Activated gamma-delta T cell (primary cell): Measurements from ENCODE around the gene ABCC1.

Experiments
- DNase-seq: peaks from one replicate; lab custom pipeline; 2025; lab: John Stamatoyannopoulos, UW

Gene ABCC1

DNA sequence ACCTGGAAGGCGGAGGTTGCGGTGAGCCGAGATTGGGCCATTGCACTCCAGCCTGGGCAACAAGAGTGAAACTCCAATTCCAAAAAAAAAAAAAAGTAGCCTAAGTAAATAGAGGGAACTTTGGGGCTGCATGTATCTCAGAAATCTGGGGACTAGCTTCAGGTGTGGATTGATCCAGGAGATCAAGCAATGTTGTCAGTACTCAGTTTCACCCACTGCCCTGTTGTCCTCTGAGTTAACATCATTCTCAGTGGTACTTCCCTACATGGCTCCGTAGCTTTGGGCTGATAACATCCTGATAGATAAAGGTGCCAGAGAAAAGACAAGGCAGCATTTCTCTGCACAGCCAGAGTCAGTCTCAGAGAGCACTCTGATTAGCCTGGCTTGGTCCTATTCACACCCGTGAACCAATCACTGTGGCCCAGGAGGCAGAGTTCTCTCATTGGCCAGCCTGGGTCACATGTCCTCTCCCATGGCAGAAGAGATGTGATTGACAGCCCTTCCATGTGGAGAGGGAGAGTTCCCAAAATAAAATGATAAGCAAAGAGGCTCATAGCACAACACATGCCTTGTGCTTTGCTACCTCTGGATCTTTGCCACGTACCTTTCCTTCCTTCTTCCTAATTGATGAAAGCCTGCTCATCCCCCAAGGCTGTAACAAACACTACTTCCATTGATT, 99.6 kb downstream of the ABCC1 start:
- DNase-seq: no peak

DNA sequence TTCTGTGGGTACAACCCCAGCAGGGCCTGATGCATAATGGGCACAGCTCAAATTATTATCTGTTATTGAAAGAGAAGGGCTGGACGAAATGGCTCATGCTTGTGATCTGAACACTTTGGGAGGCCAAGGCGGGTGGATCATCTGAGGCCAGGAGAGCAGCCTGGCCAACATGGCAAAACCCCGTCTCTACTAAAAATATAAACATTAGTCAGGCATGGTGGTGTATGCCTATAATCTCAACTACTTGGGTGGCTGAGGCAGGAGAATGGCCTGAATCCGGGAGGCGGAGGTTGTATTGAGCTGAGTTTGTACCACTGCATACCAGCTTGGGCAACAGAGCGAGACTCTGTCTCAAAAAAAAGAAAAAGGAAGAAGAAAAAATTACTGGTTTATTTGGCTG, 100.7 kb downstream of the ABCC1 start:
- no peak for DNase-seq

DNA sequence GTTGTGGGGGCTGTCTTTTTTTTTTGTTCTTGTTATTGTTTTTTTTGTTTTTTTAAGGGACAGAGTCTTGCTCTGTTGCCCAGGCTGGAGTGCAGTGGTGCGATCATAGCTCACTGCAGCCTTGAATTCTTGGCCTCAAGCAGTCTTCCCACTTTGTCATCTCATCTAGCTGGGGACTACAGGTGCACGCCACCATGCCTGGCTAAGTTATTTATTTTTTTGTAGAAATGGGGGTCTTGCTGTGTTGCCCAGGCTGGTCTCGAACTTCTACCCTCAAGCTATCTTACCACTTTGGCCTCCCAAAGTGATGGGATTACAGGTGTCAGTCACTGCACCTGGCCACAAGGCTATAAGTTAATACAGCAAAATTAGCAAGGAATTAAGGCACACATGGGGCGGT, 101.7 kb downstream of the ABCC1 start:
- DNase-seq: no peak

DNA sequence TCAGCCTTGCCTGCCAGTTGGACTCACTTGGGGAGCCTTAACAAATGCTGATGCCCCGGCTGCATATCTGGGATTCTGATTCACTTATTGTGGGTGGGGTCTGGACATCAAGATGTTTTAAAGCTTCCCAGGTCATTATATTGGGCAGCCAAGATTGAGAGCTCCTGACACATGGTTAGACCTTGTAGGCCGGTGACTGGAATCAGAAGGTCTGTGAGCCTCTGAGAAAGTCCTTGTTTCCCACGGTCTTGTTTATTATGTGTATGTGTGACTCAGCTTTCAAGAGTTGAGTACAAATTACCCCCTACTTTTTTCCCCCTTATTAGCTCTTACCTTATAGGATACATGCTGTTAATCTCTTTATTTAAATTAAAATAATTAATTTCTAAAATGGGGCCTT, 103.5 kb downstream of the ABCC1 start:
- DNase-seq: no peak

DNA sequence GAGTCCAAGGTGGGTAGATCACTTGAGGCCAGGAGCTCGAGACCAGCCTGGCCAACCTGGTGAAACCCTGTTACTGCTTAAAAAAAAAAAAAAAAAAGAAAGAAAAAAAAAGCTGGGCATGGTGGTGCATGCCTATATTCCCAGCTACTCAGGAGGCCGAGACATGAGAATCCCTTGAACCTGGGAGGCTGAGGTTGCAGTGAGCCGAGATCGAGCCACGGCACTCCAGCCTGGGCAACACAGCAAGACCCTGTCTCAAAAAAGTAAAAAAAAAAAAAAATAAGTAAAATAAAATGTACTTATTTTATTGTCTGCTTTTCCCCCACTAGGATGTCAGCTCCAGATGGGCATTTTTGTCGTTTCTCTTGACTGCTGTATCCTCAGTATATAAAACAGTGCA, 107.7 kb downstream of the ABCC1 start:
- DNase-seq: no peak

DNA sequence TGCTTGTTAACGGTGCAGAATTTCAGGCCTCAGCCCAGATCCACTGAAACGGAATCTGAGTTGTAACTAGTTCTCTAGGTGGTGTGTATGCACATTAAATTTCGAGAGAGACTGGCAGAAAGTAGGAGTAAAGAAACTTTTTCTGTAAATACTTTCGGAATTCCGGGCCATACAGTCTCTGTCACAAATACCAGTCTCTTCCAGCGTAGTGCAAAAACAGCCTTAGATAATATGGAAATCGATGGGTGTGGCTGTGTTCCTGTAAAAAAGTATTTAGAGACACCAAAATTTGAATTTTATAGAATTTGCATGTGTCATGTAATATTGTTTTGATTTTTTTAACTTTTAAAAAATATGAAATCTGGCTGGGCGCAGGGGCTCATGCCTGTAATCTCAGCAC, 109.7 kb downstream of the ABCC1 start:
- no peak for DNase-seq

DNA sequence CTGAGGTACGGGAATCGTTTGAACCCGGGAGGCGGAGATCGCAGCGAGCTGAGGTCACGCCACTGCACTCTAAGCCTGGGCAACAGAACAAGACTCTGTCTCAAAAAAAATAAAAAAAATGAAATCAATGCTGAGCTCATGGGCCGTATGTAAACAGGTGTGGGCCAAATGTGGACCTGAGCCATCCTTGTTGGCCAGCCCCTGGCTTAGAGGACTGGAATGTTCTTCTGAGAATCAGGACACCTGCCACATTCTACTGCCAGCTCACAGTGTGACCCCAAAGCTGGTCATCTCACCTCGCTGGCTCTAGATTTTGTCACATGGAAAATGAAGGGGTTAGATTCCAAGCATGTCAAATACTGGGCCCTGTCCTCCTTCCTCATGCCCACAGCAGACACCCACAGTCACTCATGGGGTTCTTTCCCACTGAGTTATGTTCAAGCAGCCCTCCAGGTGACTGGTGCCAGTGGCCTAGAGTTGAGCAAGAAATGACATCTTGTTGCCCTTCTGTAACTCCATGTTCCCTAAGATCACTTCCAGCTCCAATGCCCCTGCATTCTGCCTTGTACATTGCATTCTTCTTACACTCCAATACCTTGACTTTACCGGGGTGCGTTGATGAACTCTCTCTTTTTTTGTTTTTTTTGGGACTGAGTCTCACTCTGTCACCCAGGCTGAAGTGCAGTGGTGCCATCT, 110.6 kb downstream of the ABCC1 start:
- no peak for DNase-seq

DNA sequence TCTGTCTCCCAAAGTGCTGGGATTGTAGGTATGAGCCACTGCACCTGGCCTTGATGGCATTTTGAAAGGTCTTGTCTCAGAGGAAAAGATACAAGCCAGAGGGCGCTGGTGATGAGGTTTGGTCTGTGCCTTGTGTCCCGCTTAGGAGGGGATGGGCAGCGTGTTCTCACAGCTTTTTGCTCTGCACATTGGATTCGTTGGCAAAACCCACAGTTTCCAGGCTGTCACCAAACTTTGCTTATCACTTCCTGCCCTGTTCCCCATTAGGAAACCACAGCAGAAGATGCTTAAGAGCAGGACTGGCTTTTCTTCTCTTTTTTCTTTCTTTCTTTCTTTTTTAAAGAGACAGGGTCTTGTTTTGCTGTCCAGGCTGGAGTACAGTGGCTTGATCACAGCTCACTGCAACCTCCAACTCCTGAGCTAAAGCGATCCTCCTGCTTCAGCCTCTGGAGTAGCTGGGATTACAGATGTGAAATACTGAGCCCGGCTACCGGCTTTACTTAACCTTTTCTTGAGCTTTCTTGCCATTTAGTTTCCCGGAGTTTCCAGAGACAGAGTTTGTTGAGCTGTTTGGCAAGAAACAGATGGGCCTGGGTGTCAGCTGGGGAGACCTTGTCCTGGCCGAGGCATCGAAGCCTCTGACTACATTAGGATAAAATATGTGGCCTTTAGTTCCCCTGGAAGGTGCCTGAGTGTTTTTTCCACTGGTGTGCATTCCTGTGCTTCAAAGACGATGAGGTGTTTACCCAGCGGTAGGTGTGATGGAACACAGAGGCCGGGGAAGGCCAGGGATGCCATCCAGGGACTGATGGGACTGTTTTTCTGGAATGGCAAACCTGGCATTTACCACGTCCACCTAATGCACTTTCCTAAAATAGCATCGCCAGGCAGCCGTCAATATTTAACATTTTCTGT, 112.9 kb downstream of the ABCC1 start:
- no peak for DNase-seq

DNA sequence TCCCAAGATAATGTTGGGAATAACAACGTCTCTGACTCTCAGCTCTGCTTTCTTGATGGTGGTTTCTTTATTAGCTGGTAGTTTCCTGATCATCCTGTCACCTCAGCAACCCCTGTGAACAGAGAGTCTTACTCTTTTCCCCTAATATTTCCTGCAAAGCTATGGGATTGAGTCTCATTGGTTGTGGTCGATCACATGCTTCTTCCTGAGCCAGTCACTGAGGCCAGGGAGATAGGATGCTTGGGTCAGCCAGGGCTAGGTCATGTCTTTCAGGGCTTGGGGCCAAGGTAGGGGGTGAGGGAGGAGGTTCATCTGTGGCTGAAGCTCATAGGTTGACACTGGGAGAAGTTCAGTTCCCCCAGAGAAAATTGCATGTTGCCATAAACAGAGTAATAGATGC, 114.3 kb downstream of the ABCC1 start:
- DNase-seq: no peak

DNA sequence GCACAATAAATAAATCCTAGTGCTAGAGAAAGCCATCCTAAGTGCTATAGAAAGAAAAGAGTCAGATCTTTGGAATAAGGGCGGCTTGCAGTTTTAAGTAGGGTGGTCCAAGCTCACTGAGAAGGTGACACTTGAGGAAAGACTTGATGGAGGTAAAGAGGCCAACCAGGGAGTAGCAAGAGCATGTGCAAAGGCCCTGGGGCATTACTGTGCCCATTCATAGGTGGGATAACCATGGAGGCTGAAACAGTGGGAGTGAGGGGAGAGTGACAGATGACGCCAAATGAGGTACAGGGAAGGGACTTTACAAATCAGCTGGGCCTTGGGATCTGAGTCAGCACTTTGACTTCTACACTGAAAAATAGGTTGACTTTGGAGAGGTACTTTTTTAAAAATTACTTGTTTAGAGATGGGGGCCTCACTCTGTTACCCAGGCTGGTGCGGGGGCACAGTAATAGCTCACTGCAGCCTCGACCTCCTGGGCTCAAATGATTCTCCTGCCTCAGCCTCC, 115.5 kb downstream of the ABCC1 start:
- DNase-seq: no peak

DNA sequence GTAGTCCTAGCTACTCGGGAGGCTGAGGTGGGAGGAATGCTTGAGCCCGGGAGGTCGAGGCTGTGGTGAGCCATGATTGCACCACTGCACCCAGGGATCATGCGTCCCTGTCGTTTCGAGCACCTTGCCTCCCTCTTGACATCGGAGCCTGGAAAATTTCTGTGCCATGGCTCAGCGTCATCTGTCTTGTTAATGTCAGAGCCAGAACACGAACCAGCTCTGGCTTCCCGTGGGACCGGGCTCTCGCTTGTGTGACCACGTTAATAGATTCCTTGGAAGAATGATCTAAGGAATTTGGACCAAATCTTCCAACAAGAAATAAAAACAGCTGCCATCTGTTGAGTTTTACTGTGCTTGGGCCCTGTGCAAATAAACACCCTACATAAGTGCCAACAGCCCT, 117.7 kb downstream of the ABCC1 start:
- no peak for DNase-seq

DNA sequence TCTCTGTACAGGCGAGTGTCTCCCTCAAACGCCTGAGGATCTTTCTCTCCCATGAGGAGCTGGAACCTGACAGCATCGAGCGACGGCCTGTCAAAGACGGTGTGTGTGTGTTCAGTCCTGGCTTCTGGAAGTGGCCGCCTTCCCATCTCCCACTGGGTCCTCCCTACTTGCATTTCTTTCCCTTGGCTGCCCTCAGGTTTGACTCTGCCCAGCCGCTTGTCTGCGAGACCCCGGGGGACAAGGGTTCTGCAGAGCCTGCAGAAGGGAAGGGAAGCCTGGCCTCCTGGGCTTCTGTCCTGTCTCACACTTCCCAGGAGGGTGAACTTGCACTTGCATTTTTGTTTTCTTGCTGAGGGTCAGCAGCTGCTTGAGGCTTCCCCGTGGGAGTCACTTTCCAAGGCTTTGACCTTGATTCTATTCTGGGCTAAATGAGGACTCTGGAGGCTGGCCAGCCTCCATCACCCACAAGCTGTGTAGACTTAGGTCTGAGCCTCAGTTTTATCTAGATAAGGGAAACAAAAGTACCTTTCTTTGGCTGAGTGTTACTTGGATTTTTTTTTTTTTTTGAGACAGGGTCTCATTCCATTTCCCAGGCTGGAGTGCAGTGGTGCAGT, 122.3 kb downstream of the ABCC1 start:
- DNase-seq: no peak

DNA sequence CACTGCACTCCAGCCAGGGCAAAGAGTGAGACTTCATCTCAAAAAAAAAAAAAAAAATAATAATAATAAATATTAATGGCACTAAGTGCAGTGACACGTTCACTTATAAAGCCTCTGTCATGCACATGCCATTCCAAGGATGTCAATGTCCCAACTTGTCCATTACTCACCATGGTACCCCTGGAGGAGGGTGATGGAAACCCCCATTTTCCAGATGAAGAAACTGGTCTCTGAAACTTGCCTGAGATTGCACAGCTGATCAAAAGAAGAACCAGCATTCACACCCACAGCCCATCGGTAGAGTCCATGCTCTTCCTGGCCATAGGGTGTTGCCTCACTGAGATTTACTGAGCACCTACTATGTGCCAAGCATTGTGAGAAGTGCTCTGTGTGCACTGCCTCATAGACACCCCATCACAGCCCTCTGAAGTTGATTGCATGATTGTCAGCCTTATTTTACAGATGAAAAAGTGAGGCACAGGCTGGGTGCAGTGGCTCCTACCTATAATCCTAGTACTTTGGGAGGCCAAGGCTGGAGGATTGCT, 123.7 kb downstream of the ABCC1 start:
- no peak for DNase-seq

DNA sequence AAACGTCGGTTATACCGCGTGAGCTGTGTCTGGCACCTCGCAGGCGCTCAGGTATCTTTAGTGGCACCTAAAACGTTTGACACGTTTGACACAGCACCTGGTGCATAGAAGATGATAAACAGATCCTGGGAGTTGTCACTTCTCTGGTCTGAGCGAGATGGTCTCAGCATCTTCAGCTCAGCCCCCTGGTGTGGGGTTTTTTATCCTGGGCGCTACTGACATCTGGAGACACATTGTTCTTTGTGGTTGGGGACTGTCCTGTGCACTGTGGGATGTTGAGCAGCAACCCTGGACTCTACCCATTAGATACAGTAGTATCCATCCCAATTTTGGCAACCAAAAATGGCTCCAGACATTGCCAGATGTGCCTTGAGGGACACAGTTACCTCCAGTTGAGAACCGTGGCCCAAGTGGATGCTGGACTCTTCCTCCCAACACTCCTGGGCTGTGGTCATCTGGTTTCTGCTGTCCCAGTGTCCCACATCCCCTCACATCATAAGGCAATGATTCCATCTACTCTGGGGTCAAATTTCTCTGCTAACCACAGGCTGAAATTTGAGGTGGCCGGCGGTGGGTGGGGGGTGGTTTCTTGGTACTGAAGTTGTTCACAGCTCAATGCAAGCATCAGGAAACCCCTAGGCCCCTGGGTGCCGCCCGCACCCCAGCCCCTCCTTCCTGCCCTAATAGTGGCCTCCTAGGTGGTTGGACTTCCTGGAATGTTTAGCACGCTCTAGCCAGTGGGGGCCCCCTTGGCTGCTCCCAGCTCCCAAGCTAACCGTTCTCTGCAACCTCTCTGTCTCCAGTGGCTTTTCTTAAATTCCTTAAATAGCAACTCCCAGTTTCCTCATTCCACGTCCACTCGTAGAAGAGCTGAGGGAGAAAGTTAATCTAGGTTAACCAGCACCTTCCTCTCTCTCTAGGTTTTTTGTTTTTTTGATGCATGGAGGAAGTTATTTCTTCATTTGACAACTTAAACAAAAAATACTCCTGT, 124.8 kb downstream of the ABCC1 start:
- no peak for DNase-seq

DNA sequence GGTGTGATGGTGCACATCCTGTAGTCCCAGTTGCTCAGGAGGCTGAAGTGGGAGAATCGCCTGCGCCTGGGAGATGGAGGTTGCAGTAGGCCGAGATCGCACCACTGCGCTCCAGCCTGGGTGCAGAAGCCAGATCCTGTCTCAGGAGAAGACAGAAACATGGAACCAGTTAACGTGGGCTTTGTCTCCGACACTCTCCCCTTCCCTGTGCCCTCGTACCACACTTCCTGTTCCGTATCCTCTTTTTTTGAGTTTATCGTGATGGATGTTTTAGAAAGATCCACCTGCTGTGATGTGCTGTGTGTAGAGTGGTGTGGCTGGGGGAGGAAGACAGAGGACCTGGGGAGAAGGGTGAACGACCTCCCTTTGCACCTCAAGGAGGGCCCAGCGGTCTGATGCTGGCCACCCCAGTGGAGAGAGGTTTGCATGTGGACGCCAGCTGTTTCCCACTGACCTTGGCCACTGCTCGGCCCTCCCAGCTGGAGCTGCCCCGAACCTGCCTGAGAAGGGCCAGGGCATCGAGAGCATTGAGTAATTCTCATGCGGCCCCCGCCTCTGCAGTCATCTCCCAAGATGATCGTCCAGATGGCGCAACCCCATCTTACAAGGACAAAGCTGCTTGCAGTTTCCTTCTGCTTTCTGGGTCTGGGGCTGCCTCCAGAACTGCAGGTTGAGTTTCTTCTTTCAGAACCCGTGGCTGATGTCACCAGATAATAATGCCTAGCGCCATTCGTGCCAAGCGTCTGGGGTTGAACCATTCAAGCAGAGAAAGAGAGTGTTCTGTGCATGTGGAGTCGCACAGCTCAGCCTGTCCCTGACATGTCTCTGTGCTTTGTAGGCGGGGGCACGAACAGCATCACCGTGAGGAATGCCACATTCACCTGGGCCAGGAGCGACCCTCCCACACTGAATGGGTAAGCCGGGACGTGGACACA, 126.3 kb downstream of the ABCC1 start:
- DNase-seq: no peak

DNA sequence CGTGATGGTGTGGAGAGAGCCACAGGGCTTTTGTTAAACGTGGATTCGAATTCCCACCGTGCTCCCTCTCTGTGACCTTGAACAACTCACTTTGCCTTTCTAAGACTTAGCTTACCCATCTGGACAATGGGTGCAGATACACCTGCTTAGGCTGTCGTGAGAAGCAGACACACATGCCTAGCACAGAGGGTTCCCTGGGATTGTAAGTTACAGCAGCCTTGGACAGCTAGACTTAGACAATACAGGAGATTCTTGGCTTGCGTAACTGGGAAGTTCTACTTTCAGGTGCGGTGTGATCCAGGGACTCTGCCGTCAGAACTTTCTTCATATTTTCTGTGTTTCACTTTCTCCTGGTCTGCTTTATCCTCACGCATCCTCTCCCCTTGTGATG, 127.0 kb downstream of the ABCC1 start:
- no peak for DNase-seq

DNA sequence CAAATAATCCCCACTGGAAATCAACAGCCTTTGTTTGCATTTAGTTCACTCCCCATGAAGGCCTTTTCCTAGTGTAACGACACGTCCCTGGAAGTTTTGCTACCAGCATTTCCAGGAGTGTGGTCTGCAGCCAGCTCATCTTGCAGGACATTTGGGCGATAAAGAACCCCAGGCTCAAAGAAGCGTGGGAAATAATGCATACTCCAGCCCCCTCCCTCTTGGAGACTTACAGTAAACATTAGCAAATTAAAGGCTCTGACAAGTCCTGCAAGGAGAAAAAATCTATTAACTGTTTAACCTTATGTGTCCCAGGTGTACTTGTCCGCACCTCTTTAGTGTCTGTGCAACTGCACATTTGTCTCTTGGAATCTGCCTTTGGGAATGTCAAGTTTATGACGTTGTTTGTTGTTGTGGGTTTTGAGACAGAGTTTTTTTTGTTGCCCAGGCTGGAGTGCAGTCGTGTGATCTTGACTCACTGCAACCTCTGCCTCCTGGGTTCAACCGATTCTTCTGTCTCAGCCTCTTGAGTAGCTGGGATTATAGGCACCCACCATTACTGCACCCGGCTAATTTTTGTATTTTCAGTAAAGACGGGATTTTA, 131.1 kb downstream of the ABCC1 start:
- DNase-seq: no peak

DNA sequence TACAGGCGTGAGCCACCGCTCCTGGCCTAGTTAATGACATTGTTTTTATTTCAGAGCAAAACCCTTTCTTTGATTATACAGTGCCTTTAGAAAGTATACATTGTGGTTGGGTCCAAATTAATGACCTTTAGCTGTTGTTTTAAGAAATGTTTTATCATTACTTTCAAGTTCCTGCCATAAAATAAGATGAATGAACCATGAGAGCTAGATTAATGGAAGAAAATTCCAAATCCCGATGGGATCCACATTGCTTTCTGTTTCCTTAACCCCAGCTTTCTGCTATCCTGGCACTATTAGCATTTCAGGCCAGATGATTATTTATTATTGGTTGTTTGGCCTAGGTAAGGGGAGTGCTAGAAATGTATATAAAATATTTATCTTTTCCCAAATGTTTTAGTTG, 131.7 kb downstream of the ABCC1 start:
- DNase-seq: no peak

DNA sequence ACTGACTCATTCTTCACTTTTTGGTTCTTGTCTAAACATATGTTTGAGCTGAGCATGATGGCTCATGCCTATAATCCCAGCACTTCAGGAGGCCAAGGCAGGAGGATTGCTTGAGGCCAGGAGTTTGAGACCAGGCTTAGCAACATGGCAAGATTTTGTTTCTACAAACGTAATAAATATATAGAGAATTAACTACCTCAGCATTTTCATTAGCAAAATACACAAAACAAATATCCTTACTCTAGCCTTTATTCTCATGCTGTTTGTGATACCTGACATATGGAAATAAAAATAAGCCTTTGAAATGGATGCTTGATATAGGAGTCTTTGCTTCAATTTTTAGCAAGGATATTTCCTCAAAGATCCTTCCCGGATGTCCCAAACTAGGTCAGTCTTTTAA, 132.8 kb downstream of the ABCC1 start:
- DNase-seq: no peak
